HTR-8/SVneo (cell line): ENCODE data around the gene B3GNT7.
"Not testable (repeated sequence)": the region's sequence is repeated elsewhere in the genome, so short reads cannot be mapped to it uniquely, and the experiment has no call there.

Experiments
- DNase-seq: peaks from one replicate; pipeline ENCODE4 v3.0.0; 2011; ENCODE audit warnings: low spot score, mixed read lengths; ENCODE audit not compliant: insufficient read length
- FAIRE-seq: peaks from 2 replicates; lab custom pipeline; 2011; peaks lifted over from hg19 to GRCh38; lab: Jason Lieb, UNC

The B3GNT7 gene

DNA sequence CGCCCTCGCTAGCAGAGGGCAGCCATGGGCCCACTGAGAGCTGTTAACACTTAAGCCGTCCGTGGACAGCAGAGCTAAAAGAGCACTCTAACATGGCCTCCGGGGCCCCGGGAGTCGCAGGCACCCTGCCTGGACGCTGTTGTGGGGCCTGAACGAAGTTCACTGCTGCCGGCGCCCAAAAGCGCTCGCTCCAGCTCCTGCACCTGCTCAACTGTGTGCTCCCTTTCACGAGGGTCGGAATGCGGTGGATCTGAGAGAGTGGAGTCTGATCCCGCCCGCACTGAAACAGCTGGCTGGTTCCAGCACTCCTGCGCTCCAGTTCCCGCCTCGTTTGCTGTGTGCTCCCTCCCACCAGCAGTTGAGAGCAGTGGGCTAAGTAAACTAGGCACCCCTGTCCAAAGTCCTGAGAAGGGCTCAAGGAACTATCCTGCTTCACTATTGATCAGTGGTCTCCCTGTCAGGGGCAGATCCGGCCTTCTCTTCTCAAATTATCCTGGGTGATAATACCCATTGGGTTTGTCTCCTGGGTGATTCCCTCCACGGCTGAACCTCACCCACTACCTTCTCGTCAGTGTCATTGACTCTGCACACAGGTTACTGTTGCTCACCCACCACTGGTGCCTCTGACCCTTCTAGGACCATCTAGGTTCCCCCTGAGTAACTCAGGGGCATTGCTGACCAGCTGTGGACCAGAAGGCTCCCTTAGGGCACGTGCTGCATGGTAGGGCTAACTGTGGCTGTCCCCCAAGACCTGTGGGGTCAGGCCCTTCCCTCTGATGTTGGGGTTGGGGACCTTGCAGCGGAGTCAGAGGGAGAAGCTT is 23.5 kb downstream of the B3GNT7 start:
- DNase-seq: no peak
- FAIRE-seq: no peak

DNA sequence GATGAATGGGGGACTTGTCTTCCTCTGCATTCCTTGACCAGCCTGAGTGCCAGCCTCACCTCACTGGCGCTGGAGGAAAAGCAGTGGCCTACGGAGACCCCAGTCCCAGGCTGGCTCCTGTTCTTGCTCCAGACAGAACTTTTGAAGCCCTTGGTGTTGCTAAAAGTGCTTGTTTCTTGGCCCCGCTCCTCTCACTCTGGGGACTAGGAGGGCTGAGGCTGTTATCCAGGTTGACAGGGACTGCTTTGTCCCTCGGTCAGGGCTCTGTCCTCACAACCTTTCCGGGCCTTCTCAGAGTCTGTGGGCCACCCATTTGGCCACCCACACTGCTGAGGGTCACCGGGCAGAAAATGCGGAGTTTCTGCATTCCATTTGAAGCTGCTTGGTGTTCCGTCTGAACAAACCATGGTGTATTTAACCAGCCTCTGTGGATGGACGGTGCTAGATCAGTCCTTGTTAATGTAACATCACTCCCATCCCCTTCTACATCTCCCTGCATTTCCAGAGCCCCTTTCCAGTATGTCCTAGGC is 25.6 kb downstream of the B3GNT7 start:
- DNase-seq (no peak), FAIRE-seq (no peak)

DNA sequence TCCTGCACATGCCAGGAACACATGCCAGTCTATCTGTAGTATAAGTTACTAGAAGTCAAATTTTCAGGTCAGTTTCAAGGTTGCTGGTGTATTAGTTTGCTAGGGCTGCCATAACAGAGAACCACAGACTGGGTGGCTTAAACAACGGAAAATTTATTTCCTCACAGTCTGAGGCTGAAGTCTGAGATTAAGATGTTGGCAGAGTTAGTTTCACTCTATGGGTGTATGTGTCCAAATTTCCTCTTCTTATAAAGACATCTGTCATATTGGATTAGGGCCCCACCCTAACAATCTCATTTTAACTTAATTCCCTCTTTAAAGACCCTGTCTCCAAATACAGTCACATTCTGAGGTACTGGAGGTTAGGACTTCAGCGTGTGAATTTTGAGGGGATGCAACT is 26.5 kb downstream of the B3GNT7 start:
- FAIRE-seq: no peak
- DNase-seq: no peak

DNA sequence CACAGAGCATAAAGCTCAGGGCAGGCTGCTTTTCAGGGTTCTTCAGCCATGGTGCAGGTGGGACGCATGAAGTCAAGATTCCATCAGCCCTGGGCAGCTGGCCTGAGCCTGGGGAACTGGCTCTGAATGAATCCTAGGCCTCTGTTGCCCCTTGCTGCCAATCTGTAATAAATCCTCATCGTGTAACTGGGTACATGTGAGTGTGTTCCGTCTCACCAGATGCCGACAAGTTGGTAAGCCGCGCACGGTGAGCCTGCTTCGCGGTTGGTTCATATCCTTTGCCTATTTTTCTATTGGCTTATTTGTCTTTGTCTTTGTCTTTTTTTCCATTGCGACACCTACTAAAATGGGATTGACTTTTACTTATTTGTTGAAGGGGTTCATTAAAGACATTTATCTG is 27.7 kb downstream of the B3GNT7 start:
- DNase-seq (no peak), FAIRE-seq (no peak)

DNA sequence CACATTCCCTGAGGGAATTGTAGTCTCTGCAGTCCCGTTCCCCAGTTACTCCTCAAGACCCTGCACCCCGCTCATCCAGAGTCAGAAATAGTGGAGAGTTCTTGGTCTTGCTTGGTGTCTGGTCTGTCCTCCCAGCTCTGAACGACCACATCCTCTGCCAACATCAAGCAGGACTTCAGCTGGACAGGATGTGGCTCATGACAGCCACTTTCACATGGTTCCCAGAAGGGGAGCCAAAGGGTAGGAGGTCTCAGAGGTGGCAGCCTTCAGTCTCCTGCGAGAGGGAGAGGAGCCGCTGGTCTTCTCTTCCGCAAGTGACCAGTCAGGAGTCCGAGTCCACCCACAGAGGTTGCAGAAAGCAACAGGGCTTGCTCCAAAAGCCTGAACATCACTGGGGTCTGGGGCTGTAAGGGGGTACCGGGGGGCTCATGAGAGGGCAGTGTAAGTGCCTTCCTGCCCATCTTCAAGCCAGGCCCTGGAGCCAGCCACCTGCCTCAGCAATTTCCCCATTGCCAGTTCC is 29.8 kb downstream of the B3GNT7 start:
- no peak for DNase-seq
- no peak for FAIRE-seq

DNA sequence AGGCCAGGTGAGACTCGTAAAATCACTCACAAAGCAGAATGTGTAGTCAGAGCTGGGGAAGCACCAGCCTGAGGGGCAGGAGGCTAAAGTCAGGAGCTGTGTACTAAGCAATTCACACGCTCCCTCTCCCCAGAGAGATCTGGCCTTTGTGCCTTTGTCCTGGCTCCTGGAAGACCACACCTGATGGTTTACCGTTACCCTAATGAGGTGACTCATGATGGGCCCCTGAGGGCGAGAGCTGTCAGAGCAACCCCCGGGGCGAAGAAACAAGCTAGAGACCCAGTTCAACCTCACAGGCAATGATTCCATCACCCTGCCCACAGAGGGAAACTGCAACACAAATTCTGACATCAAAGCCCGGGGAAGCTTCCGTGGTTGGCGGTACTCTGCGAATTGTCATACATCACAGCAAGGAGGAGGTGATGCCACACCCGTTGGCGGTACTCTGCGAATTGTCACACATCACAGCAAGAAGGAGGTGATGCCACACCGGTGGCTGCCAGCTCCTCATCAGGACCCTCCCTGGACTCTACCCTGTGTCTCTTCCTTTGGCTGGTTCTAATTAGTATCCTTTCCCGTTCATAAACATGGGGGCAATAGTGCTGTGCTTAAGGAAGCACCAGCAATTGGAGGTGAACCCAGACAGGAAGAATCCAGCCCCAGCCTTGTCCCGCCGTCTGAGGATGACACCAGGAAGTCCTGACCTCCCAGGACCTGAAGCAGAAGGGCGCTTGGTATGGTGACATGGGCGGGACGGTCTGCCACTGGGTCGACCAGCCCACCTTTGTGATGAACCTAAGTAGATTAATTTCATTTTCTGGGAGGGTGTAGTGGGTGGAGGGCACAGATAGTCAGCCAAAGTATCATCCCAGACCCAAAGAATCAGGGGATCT is 30.5 kb downstream of the B3GNT7 start:
- FAIRE-seq: no peak
- DNase-seq: no peak

DNA sequence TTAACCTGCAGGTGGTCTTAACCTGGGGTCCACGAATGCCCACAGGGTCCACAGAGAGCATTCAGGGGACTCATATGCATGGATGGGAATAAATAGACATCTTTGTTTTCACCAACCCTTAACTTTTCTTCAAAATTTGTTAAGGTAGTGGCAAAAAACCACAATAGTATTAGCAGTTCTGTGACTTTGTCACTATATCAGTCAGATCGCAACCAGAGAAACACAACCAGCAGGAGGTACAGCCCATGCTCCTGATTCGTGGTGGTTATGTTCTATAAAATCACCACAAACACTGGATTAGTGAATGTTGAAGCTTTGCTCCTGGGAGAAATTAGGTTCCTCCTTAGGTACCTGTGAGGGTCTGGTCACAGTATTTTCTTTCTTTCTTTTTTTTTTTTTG is 31.6 kb downstream of the B3GNT7 start:
- DNase-seq (no peak), FAIRE-seq (no peak)

DNA sequence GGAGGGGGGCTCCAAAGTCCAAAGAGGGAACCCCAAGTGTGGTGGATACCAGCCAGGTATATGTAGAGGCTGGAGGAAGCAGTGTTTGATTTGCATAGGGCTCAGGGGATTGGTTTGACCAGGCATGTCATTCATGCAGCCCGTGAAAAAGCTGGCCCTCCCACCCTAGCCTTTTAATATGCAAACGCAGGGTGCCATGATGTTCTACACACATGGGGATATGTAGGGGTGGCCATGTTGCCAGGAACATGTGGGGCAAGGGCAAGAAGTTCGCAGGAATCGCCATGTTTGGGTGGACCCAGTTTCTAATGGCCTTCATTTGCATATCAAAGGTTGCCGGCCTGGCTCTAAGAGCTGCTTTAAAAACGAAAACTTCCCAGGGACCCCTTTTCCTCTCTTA is 33.6 kb downstream of the B3GNT7 start:
- no peak for FAIRE-seq

DNA sequence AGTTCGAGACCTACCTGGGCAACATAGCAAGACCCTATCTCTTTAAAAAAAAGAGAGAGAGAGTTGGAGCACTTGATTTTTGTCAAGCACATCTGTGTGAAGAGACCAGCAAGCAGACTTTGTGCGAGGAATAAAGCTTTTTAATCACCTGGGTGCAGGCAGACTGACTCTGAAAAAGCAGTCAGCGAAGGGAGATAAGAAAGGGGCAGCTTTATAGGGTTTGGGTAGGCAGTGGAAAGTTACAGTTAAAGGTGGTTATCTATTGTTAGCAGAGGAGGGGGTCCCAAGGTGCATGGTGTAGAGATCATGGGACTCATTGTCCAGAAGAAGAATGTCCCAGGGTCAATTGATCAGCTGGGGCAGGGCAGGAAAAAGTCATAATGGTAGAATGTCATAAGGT is 34.4 kb downstream of the B3GNT7 start:
- DNase-seq: no peak
- FAIRE-seq: no peak

More for the DNA sequence above, 33.6 kb downstream of the B3GNT7 start:
- DNase-seq: no peak

DNA sequence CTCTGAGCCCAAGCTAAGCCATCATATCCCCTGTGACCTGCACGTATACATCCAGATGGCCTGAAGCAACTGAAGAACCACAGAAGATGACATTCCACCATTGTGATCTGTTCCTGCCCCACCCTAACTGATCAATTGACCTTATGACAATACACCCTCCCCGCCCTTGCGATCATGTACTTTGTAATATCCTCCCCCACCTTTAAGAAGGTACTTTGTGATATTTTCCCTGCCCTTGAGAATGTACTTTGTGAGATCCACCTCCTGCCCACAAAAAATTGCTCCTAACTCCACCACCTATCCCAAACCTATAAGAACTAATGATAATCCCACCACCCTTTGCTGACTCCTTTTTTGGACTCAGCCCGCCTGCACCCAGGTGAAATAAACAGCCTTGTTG is 34.9 kb downstream of the B3GNT7 start:
- FAIRE-seq: not testable (repeated sequence)

DNA sequence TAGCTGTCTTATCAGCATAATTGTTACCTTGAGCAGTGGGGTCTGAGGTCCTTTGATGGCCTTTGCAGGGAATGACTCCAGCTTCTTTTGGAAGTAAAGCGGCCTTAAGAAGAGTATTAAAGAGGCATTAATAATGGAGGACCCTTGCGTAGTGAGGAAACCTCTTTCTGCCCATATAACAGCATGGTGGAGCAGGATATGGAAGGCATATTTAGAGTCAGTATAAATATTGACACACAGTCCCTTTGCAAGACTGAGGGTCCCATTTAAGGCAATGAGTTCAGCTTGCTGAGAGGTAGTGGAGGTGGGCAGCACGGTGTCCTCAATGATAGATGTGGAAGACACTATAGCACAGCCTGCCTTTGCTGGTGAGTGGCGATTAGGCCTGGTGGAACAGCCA is 36.1 kb downstream of the B3GNT7 start:
- DNase-seq: no peak
- no peak for FAIRE-seq

More for the DNA sequence above, 34.9 kb downstream of the B3GNT7 start:
- not testable (repeated sequence) for DNase-seq

DNA sequence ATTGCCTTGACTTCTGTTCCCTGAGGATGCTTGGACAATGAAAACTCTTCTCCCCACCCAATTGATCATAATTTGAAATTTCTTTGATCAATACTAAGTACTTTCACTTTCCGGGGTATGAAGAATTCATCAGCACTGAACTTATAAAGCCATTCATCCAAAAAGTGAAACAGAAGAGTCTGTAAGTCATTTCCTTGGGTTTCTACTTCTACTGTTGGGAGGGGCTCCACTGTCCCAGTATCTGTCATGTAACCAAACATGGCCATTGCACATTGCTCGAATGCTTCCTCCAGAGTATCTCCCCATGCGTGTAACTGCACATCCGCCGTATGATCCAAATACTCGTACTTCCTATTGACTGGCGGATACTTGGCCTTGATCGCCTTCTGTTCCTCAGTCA is 38.5 kb downstream of the B3GNT7 start:
- DNase-seq (no peak), FAIRE-seq (no peak)

DNA sequence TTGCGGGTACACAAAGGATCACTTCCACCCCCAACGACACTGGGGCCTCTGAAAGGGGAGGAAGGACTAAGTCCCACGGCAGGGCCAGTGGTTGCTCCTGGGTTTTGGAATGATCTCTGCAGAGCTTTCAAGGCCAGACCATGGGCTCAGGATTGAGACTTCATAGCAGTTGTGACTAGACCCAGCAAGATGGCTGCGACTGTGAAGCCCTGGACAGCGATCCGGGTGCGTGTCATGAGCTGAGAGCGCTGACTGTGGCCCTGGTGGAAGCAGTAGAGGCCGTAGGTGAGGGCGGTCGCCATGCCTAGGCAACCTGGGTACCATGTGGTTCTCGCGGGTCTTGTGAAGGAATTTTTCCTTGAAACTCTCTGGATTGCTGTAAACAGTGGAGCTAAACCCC is 41.4 kb downstream of the B3GNT7 start:
- no peak for DNase-seq
- no peak for FAIRE-seq

DNA sequence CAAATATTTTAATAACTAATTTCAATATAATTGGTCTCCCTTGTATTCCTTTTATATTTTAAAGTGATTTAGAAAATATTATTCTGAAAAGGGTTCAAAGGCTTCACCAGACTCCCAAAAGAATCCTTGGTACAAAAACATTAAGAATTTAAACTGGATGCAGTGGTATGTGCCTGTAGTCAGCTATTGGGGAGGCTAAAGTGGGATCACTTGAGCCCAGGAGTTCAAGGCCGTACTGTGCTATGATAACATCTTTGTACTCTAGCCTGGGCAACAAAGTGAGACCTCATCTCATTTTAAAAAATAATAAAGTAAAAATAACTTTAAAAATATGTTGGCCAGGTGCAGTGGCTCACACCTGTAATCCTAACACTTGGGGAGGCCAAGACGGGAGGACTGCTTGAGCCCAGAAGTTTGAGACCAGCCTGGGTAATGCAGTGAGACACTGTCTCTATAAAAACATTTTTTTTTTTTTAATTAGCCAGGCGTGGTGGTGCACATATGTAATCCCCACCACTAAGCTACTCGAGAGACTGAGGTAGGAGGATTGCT is 54.1 kb downstream of the B3GNT7 start:
- DNase-seq: no peak
- no peak for FAIRE-seq

DNA sequence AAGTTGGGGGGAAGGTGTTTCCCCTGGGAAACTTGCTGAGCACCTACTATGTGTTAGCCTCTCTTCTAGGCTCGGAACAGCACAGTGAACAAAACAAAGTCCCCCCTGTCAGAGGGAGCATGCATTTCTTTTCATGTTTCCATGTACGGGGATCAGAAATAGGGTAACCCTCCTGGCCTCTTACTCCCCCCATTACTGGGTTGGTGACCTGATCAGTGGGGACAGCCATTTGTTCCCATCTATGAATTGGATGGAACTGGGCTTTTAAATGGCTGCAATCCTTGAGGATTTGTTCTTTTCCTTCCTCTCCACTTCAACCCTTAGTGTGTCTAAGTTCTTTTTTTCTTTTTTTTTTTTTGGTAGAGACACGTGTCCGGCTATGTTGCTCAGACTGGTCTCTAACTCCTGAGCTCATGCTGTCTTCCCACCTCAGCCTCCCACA is 55.1 kb downstream of the B3GNT7 start:
- no peak for FAIRE-seq
- no peak for DNase-seq
